ENCODE results near the gene OR6J1.
"Not testable (repeated sequence)": the region's sequence is repeated elsewhere in the genome, so short reads cannot be mapped to it uniquely, and the experiment has no call there.

GRCh38 chr14:22686176-22686611 is 42.0 kb upstream of the OR6J1 start:
- TF ChIP-seq CTCF (IDR thresholded peaks at IDR 0.05); HDAC2 (IDR thresholded peaks at IDR 0.05); ATOH8 (CRISPR knock-in tag; IDR thresholded peaks at IDR 0.05; ENCODE audit: low read depth): not testable (repeated sequence)
